ENCODE data around the gene ZNF839. TPM values are rescaled to one million over a fixed set of nuclear protein-coding genes. Genes with fewer than 3 reads are reported as not detected.

Gene ZNF839
- total RNA-seq, 1 donor = 7.5 TPM

GRCh38 chr14:102390064-102390855 is 70.7 kb downstream of the ZNF839 start:
- H3K4me3 ChIP-seq (ENCODE audit: low read depth, low read length) = no peak overlapping the region
- DNase-seq (ENCODE audit: low read depth) = peak; percentile 65
- no peak for TF ChIP-seq CTCF (IDR thresholded peaks at IDR 0.05; ENCODE audit: insufficient read depth, low read length)

Other genes with a start within 250 kb of the ZNF839 start
- 323 and 368 TPM in 2 replicates for gene HSP90AA1, start 232.7 kb upstream of the ZNF839 start, total RNA-seq (ENCODE audit: low replicate concordance)
- 12.9 and 14.6 TPM in 2 replicates for gene WDR20, start 179.8 kb upstream of the ZNF839 start, total RNA-seq (ENCODE audit: low replicate concordance)
- 21.2 and 40.6 TPM in 2 replicates for gene MOK, start 14.6 kb upstream of the ZNF839 start, total RNA-seq (ENCODE audit: low replicate concordance)
- gene CINP, start 43.1 kb downstream of the ZNF839 start, total RNA-seq (ENCODE audit: low replicate concordance) = 41.9 and 70.3 TPM in 2 replicates
- 8.8 and 16.1 TPM in 2 replicates for gene TECPR2, start 43.2 kb downstream of the ZNF839 start, total RNA-seq (ENCODE audit: low replicate concordance)
- 16.2 and 37.5 TPM in 2 replicates for gene ANKRD9, start 190.0 kb downstream of the ZNF839 start, total RNA-seq (ENCODE audit: low replicate concordance)